Esophagus squamous epithelium (tissue), 4 donors: ENCODE results near the gene GET4.

ENCODE experiments used
- CTCF ChIP-seq, 6 experiments: fragments of 450-650 bp in 4 of 6; fragments of 200-600 bp in 2 of 6; sonication (generic) in 2 of 6; IDR thresholded peaks; one replicate each; pipeline ENCODE4 v1.5.1; 2016 to 2019; ENCODE audit warnings: antibody characterized with exemption in 6 of 6, mild to moderate bottlenecking in 4 of 6, moderate library complexity in 4 of 6
- POLR2A ChIP-seq, 4 donors: fragments of 450-650 bp; IDR thresholded peaks; one replicate each; pipeline ENCODE4 v1.6.1; 2017; ENCODE audit warnings: antibody characterized with exemption in 4 of 4, mild to moderate bottlenecking in 4 of 4, moderate library complexity in 3 of 4

DNA sequence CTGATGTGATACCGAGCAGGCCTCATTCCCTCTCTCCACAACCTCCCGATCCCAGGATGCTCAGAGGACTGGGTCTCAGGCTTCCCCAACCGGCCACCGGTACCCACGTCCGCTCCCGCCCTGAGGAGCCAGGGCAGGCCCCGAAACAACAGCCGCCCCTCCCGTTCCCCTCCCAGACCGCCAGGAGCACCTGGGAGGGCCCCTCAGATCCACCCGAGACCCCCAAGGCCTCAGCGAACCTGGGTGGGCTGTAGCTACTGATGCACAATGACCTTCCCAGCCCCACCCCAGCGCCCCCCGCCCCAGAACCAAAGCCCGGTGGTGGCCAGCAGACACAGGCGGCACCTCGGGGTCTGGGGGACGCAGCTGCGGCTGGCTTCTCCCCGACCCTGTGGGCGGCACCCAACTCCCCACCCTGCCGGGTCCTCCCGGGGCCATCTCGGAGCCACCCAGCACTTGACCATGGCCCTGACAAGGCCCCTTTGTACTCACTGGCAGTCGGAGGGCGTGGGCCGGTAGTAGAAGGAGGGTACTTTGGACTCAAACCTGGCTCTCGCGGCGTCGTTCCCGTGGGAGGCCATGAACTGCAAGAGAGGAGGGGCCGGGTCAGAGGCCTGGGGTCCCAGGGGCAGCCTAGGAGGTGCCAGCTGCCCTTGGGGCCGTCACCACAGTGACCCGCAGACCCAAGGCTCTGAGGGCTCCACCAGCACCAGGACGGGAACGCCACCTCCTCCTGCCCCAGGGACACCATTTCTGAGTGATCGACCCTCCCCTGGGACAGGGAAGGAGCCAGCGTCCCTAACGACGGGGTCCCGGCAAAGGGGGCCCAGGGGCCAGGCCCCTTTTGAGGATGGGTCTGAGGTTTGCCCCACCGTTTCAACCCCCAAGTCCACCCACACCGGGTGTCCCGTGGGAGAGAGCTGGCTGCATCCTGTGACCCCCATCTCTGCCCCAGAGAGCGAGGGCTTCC lies 50.0 kb downstream of the GET4 start:
- no peak for TF ChIP-seq POLR2A (IDR thresholded peaks at IDR 0.05)
- TF ChIP-seq CTCF (IDR thresholded peaks at IDR 0.05), result no peak
